HG03045 (cell line): Measurements from ENCODE around the gene GABRB2.
"Not testable (repeated sequence)": the region's sequence is repeated elsewhere in the genome, so short reads cannot be mapped to it uniquely, and the experiment has no call there.

Experiments
- ATAC-seq: cut with Tn5 transposase; IDR thresholded peaks from one replicate; pipeline ENCODE4 v1.9.1; 2021; ENCODE audit warnings: mild to moderate bottlenecking, moderate library complexity; ENCODE audit not compliant: unreplicated experiment

The GABRB2 gene

DNA sequence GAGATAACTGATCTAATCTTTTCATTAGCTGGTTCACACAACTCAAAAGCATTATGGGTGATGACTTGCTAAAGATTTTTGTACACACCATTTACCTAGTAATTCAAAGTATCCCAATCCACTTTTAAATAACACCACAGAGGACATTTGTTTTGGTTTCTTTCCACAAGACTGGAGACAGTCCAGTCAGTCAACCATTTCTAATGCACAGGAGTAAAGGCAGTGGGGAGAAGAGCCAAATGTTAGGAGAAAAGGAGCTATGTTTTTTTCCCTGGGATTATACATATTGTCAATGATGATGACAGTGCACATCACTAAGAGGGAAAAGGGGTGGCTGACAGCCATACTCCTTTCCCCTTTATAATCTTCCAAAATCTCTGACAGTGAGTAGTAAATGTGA, 240.9 kb downstream of the GABRB2 start:
- no peak for ATAC-seq

DNA sequence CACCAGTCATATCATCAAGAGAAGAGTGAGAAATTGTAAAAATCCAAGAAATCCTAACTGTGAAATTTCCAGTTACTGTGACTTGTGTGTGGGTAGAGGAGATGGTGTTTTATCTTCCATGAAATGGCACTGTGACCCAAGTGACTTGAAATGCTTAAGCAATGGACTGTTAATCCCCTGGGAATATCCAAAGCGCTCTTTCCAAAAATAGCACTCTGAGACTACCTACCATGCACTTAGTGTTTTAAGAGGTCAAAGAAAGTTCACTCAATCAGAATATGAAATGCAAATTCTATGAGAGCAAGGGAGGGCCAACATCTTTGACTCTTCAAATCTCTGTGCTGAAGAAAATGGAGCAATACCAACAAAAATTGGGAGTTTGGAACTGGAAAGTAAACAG, 244.0 kb downstream of the GABRB2 start:
- ATAC-seq, result no peak

GRCh38 chr5:161301586-161301985, 244.9 kb downstream of the GABRB2 start:
- no peak for ATAC-seq

DNA sequence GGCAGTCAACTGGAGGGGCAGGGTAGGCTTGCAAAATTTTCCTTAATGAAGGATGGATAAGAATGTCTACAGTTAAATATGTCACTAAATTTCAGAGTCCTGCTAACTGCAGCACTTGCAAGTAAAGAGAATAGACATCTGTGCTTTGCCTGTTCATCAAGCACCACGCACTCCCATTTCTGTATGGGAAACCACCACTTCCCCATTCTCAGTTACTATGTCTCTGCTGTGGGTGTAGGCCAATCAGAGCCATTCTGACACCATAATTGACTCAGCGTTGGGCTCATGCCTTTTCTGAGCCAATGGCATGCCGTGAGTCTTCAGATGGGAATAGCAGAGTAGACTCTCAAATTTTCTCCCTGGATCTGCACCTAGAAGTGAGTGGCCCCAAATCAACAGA, 247.5 kb downstream of the GABRB2 start:
- ATAC-seq, result peak; percentile 94

DNA sequence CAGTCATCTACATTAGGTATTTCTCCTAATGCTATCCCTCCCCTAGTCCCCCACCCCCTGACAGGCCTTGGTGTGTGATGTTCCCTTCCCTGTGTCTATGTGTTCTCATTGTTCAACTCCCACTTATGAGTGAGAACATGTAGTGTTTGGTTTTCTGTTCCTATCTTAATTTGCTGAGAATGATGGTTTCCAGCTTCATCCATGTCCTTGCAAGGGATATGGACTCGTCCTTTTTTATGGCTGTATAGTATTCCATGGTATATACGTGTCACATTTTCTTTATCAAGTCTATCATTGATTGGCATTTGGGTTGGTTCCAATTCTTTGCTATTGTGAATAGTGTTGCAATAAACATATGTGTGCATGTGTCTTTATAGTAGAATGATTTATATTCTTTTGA, 249.1 kb downstream of the GABRB2 start:
- ATAC-seq, result not testable (repeated sequence)

- no peak for ATAC-seq
Observed at GRCh38 chr5:161295721-161296250, 250.7 kb downstream of the GABRB2 start.

GRCh38 chr5:161288071-161288470, 258.5 kb downstream of the GABRB2 start:
- no peak for ATAC-seq

DNA sequence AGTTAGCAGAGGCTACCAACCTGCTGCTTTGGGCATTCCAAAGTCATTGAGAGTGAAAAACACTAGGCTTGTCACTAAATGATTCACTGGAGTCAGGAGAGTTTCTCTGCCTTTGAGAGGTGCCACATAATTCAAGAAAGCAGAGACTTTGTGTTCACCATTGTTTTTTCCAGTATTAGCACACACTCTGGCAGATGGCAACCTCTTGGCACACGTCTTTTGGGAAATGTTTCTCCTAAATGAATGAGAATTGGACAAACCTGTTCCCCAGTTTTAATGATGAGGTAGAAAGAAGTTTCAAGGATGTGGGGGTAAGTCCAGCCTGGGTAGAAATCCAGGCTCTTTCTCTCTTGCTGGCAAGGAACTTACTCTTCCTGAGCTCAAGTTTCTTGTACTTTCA, 259.1 kb downstream of the GABRB2 start:
- ATAC-seq, result no peak

GRCh38 chr5:161286066-161286655, 260.4 kb downstream of the GABRB2 start:
- peak; percentile 91 for ATAC-seq

DNA sequence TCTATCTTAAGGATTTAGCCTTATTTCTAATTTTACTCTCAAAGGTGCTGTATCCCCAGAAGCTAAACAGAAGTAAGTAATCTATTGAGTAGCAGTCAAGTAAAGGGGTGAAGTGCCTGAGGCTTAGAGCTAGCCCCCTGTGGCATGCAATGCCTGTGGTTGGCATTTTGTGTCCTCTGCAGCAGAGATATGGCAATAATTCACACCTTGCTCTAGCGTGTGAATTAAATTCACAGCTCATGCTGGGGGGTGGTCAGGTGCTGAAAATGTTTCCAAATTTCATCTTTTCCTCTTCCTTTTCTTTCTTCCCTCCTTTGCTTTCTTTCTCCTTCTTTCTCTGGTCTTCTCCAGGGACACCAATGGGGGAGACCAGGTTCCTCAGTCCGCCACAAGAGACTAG, 262.1 kb downstream of the GABRB2 start:
- no peak for ATAC-seq

DNA sequence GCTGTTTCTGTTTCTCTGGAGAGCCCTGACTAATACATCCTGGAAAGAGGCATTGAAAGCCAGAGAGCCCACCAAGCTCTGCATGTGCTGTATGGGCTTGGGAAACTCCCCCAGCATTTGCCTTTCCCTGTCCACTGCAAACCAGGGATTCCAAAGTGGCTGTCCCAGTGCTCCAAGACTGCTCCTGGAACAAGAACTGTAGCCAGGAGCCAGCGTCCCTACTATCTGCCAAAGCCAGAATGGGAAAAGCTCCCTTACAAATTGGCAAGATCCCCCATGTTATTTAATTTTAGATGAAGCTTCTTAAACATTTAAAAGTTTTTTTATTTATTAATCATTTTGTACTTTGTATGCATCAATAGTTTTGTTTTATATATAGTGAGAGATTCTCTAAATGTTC, 263.2 kb downstream of the GABRB2 start:
- no peak for ATAC-seq

DNA sequence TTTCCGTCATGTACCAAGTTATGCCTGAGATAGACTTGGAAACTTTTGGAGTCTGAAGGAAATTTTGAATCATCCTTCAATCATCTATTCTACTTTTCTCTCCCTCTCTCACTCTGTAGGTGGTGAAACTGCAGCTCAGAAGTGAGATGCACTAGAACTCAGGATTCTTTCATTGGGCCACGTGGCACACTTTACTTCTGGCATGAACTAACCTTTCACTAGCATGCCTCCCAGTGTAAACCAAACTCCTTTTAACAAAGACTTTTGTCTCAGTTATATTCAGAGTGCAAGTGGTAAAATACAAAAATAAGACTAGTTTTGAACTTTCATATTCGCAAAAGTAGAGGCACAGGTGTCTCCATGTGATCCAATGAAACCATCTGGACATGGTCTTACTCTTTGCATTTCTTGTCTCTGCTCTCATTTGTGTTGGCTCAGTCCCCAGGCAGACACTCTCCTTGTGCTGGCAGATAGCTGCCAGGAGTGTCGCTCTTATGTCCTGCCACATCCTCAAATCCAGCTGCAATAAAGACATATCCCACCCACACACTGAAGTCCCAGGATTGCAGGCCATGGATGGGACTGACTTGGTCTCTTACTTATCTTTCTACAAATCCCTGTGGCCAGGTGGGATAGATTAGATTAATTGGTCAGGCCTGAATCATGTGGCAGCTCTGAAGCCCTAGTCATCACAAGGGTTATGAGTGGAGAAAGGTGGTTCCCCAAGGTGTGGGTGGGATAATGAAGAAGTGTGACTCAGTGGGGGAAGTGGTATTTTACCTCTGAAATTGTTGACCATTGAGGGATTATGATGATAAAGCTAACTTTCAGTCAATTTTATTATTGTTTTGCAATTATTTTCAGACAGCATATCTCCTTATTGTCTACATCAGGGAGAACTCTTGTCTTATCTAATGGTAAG, 267.5 kb downstream of the GABRB2 start:
- peak; percentile 43 for ATAC-seq

DNA sequence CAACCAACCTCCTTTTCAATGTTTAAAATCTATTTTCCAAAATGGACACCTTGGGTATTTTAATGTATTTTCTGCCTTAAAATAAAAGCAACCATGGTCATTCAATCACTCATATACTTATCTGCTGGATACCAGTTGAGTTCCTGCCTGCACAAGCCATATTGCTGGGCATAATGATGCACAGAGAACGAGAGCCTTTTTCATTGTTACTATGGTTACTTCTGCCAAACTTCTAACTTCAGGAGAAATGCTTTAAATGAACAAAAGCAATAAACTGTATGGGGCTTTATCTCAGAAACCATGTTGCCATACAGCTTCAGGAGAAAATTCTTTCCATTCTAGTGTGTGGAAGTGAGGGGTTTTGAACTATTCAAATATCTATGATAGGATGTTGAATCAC, 269.5 kb downstream of the GABRB2 start:
- ATAC-seq, result no peak

GRCh38 chr5:161274951-161275350, 271.6 kb downstream of the GABRB2 start:
- no peak for ATAC-seq

DNA sequence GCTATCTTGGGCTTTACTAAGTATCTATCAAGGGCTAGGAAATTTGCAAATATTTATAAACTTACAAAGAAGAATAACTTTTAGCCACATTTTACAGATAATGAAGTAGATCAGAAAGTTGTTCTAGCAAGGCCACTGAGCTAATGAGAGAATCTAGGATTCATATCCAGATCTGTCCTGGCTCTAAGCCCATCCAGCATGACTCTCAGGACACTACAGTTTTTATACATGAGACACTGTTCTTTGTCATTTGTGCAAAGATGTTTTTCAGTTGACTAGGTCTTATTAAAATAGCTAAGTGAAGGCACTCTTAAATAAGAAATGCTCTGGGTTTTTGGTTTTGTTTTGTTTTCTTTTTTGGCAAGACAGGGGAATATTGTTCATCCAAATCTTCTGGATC, 273.1 kb downstream of the GABRB2 start:
- ATAC-seq, result no peak

- ATAC-seq, result no peak
Observed at GRCh38 chr5:161271816-161272215, 274.7 kb downstream of the GABRB2 start.

DNA sequence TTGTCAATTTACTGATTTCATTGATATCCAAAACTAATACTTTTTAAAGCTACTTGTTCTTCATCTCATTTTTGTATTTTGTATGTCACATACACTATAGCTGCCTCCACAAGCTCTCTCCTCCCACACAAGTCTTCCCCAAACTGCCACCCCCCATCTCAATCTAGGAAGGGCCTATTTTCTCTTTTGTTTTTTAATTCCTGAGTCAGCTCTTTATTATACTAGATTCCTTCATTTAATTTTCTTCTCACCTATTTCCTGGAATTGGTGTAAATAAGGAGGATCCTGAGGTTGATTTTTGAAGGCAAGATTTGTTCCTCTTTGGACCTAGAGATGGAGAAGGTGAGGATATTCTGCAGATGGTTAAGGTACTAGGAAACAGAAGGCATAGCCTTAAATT, 277.4 kb downstream of the GABRB2 start:
- ATAC-seq, result no peak

GRCh38 chr5:161266954-161267353, 279.6 kb downstream of the GABRB2 start:
- no peak for ATAC-seq

GRCh38 chr5:161265006-161265405, 281.5 kb downstream of the GABRB2 start:
- ATAC-seq, result no peak

GRCh38 chr5:161263191-161263590, 283.3 kb downstream of the GABRB2 start:
- ATAC-seq, result no peak

- no peak for ATAC-seq
Observed at GRCh38 chr5:161261668-161262323, 284.7 kb downstream of the GABRB2 start.

- no peak for ATAC-seq
Observed at GRCh38 chr5:161258438-161258837, 288.1 kb downstream of the GABRB2 start.
